ENCODE measurements around the gene SPDYE6.

SPDYE6 gene

GRCh38 chr7:102395873-102396709, 39.8 kb upstream of the SPDYE6 start, which contains the start of gene PRKRIP1:
TSS of gene PRKRIP1 (plus strand) at chr7:102396363. CDS start at chr7:102396412, 49 bp downstream.
- peak within 1 kb of the TSS; percentile 100 for H3K4me3 ChIP-seq (ENCODE audit: low read depth, low read length)
- DNase-seq (ENCODE audit: low read depth) = peak; percentile 93
- TF ChIP-seq POLR2A (IDR thresholded peaks at IDR 0.05; ENCODE audit: extremely low read depth, insufficient read length) = peak; percentile 68
- peak; percentile 87 for TF ChIP-seq MYC (IDR thresholded peaks at IDR 0.05; ENCODE audit: low read depth, low read length)
- TF ChIP-seq MAX (IDR thresholded peaks at IDR 0.05; ENCODE audit: low read depth, low read length) = peak; percentile 71
- TF ChIP-seq CTCF (IDR thresholded peaks at IDR 0.05; ENCODE audit: low read depth, low read length) = no peak

- no peak for TF ChIP-seq MYC (IDR thresholded peaks at IDR 0.05; ENCODE audit: low read depth, low read length)
- no peak for TF ChIP-seq MAX (IDR thresholded peaks at IDR 0.05; ENCODE audit: low read depth, low read length)
- no peak for TF ChIP-seq CTCF (IDR thresholded peaks at IDR 0.05; ENCODE audit: low read depth, low read length)
- TF ChIP-seq POLR2A (IDR thresholded peaks at IDR 0.05; ENCODE audit: extremely low read depth, insufficient read length) = no peak
- peak overlapping the region; percentile 100 for H3K4me3 ChIP-seq (ENCODE audit: low read depth, low read length)
- peak; percentile 27 for DNase-seq (ENCODE audit: low read depth)
These were observed 39.3 kb upstream of the SPDYE6 start for GRCh38 chr7:102395592-102395872.

GRCh38 chr7:102393467-102393866, 37.2 kb upstream of the SPDYE6 start:
- TF ChIP-seq CTCF (IDR thresholded peaks at IDR 0.05; ENCODE audit: low read depth, low read length) (no peak), MAX (IDR thresholded peaks at IDR 0.05; ENCODE audit: low read depth, low read length) (no peak), POLR2A (IDR thresholded peaks at IDR 0.05; ENCODE audit: extremely low read depth, insufficient read length) (no peak), MYC (IDR thresholded peaks at IDR 0.05; ENCODE audit: low read depth, low read length) (no peak)
- H3K4me3 ChIP-seq (ENCODE audit: low read depth, low read length) = no peak overlapping the region
- DNase-seq (ENCODE audit: low read depth) = no peak

- TF ChIP-seq POLR2A (IDR thresholded peaks at IDR 0.05; ENCODE audit: extremely low read depth, insufficient read length) (no peak), MAX (IDR thresholded peaks at IDR 0.05; ENCODE audit: low read depth, low read length) (no peak), CTCF (IDR thresholded peaks at IDR 0.05; ENCODE audit: low read depth, low read length) (no peak), MYC (IDR thresholded peaks at IDR 0.05; ENCODE audit: low read depth, low read length) (no peak)
- DNase-seq (ENCODE audit: low read depth) = no peak
- no peak overlapping the region for H3K4me3 ChIP-seq (ENCODE audit: low read depth, low read length)
These were observed 36.1 kb upstream of the SPDYE6 start for GRCh38 chr7:102392330-102392729.

GRCh38 chr7:102390697-102391484, 34.6 kb upstream of the SPDYE6 start:
- no peak overlapping the region for H3K4me3 ChIP-seq (ENCODE audit: low read depth, low read length)
- DNase-seq (ENCODE audit: low read depth) = peak; percentile 82
- TF ChIP-seq POLR2A (IDR thresholded peaks at IDR 0.05; ENCODE audit: extremely low read depth, insufficient read length) (no peak), MYC (IDR thresholded peaks at IDR 0.05; ENCODE audit: low read depth, low read length) (no peak), CTCF (IDR thresholded peaks at IDR 0.05; ENCODE audit: low read depth, low read length) (peak; percentile 94), MAX (IDR thresholded peaks at IDR 0.05; ENCODE audit: low read depth, low read length) (no peak)
